Liver (tissue), 9 donors: ENCODE measurements around the gene LIPE. TPM values are rescaled to one million over a fixed set of nuclear protein-coding genes. Genes with fewer than 3 reads are reported as not detected.

ENCODE experiments used
- DNase-seq: peaks from one replicate; pipeline ENCODE4 v3.0.0-alpha.2; 2017; ENCODE audit warnings: low spot score
- H3K27ac ChIP-seq, 2 donors: one replicate each; pipeline ENCODE4 v1.7.0; 2013; ENCODE audit warnings: inconsistent platforms in 2 of 2, low read length in 2 of 2, control low read depth in 1 of 2, low read depth in 1 of 2, mild to moderate bottlenecking in 1 of 2
- H3K27me3 ChIP-seq, 4 donors: one replicate each; pipeline versions ENCODE4 v1.6.1 to v1.7.0; 2013; ENCODE audit warnings: low read length in 3 of 4, inconsistent platforms in 1 of 4, mild to moderate bottlenecking in 1 of 4, moderate library complexity in 1 of 4; ENCODE audit not compliant: control insufficient read depth in 4 of 4, insufficient read depth in 4 of 4
- H3K36me3 ChIP-seq, 4 donors: one replicate each; pipeline versions ENCODE4 v1.6.1 to v1.7.0; 2013; ENCODE audit warnings: low read length in 3 of 4, mild to moderate bottlenecking in 3 of 4, low read depth in 1 of 4, moderate library complexity in 1 of 4; ENCODE audit not compliant: control insufficient read depth in 4 of 4, insufficient read depth in 3 of 4
- H3K4me1 ChIP-seq, 4 donors: one replicate each; pipeline versions ENCODE4 v1.6.1 to v1.7.0; 2013; ENCODE audit warnings: low read length in 3 of 4, mild to moderate bottlenecking in 3 of 4, moderate library complexity in 1 of 4; ENCODE audit not compliant: control insufficient read depth in 4 of 4, insufficient read depth in 4 of 4
- H3K4me3 ChIP-seq, 3 donors: one replicate each; pipeline versions ENCODE4 v1.6.1 to v1.7.0; 2013; ENCODE audit warnings: low read length in 3 of 3, control low read depth in 1 of 3, low read depth in 1 of 3, mild to moderate bottlenecking in 1 of 3
- H3K9ac ChIP-seq, 2 donors: one replicate each; pipeline ENCODE4 v1.7.0; 2013; ENCODE audit warnings: low read length in 2 of 2, mild to moderate bottlenecking in 2 of 2, moderate library complexity in 2 of 2, control low read depth in 1 of 2, low read depth in 1 of 2
- H3K9me3 ChIP-seq, 4 donors: one replicate each; pipeline versions ENCODE4 v1.6.1 to v1.7.0; 2013; ENCODE audit warnings: low read length in 3 of 4; ENCODE audit not compliant: control insufficient read depth in 4 of 4
- ATF3 ChIP-seq: IDR thresholded peaks from 2 replicates; pipeline ENCODE4 v1.6.1; 2016; ENCODE audit warnings: antibody characterized with exemption
- CTCF ChIP-seq: fragments of 150-350 bp; IDR thresholded peaks from 2 replicates; pipeline ENCODE4 v1.5.1; 2017; ENCODE audit warnings: improper control_type of control experiment, low read depth, low read length; ENCODE audit not compliant: missing input control
- EGR1 ChIP-seq, 2 donors: IDR thresholded peaks; 2 replicates each; pipeline ENCODE4 v1.6.1; 2016 to 2018; ENCODE audit warnings: antibody characterized with exemption in 2 of 2, low read depth in 2 of 2
- GABPA ChIP-seq, 2 donors: IDR thresholded peaks in 1 of 2; conservative IDR thresholded peaks in 1 of 2; 2 replicates each; pipeline ENCODE4 v1.6.1; 2016; ENCODE audit warnings: antibody characterized with exemption in 2 of 2, mild to moderate bottlenecking in 1 of 2, moderate library complexity in 1 of 2
- HNF4A ChIP-seq, 2 donors: conservative IDR thresholded peaks; 2 replicates each; pipeline ENCODE4 v1.6.1; 2016; ENCODE audit warnings: antibody characterized with exemption in 2 of 2, mild to moderate bottlenecking in 2 of 2
- HNF4G ChIP-seq: IDR thresholded peaks from 2 replicates; pipeline ENCODE4 v1.6.1; 2016; ENCODE audit warnings: antibody characterized with exemption
- JUND ChIP-seq, 2 donors: IDR thresholded peaks; 2 replicates each; pipeline ENCODE4 v1.6.1; 2016; ENCODE audit warnings: antibody characterized with exemption in 2 of 2
- RXRA ChIP-seq, 2 donors: IDR thresholded peaks; 2 replicates each; pipeline ENCODE4 v1.6.1; 2017 to 2018; ENCODE audit warnings: antibody characterized with exemption in 2 of 2, mild to moderate bottlenecking in 1 of 2
- SP1 ChIP-seq: IDR thresholded peaks from 2 replicates; pipeline ENCODE4 v1.6.1; 2018; ENCODE audit warnings: antibody characterized with exemption, mild to moderate bottlenecking
- TAF1 ChIP-seq: conservative IDR thresholded peaks from 2 replicates; pipeline ENCODE4 v1.6.1; 2016; ENCODE audit warnings: antibody characterized with exemption, mild to moderate bottlenecking
- ZBTB33 ChIP-seq: IDR thresholded peaks from 2 replicates; pipeline ENCODE4 v1.6.1; 2016; ENCODE audit warnings: antibody characterized with exemption
- WGBS: extraction: QIAGEN DNeasy Blood & Tissue Kit; methylation state at CpG from one replicate; pipeline ENCODE4 v1.1.7; 2013; 5-methylcytosine and 5-hydroxymethylcytosine counted together
- polyA plus RNA-seq, 2 donors: library from polyadenylated mRNA; stranded (reverse) in 1 of 2; unstranded in 1 of 2; fragments of 200-250 nt in 1 of 2; fragments of >200 nt in 1 of 2; fragmentation: Nextera tagmentation in 1 of 2; extraction: Ambion mirVana in 1 of 2; gene quantifications; one replicate each; pipeline versions ENCODE4 v1.2.1 to v1.2.3, GENCODE V29; 2013 to 2015
- total RNA-seq, 2 donors: library from RNA; depleted of rRNA; stranded (reverse); fragments of >200 nt; gene quantifications; one replicate each; pipeline ENCODE4 v1.2.3, GENCODE V29; 2014
- TF ChIP-seq, protein P1 (sequence below): IDR thresholded peaks from 2 replicates; pipeline ENCODE4 v1.6.1; 2016; ENCODE audit warnings: antibody characterized with exemption, mild to moderate bottlenecking
- donor health status: healthy.
- donor health status: healthy.
- donor health status: healthy.
- donor health status: healthy.
- donor health status: healthy.

Gene LIPE
- total and polyA plus RNA-seq, 4 donors: 0.88 to 4.7 (median 1.5) TPM

DNA sequence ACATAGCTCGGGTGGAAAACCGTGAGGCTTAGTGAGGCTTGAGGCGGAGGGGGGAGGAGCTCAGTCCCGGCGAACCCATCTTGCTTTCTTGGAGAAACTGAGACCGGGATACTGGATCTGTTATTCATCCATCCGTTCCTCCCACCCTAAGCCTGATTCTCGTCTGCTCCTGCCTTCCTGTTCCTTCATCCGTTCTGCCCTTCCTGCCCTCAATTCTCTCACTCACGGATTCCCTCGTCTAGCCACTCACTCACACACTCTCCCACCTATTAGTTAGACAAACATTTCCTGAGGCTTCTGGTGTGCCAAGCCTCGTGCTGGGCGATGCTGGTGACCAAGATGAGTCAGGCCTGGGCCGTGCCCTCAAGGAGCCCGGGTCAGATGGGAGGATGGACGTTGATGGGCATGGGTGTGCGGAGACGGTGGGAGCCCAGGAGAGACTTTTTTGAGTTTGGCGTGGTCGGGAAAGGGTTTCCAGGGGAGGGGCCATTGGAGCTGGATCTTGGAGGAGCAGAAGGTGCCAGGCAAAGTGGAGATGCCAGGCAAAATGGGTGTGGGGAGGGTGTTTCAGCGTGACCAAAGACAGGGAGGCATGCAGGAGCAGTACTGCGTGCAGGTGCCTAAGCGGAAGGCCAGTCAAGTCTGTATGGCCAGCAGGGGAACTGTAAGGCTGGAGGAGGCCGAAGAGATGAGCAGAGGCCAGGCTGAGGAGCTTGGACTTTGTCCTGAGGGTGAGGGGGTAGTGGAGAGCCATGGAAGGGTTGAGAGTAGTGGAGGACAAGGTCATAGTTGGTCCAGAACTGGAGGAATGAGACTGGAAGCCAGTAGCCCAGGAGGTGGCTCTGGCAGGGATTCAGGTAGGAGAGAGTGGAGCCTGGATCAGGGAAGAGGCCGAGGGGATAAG, 29.7 kb downstream of the LIPE start:
- Histone ChIP-seq H3K9ac (peak overlapping the region in 1 of 2 donors; percentile 69), H3K4me3 (peak overlapping the region in 2 of 3 donors; percentile 38 to 66), H3K36me3 (no peaks in the 10 kb centered on the region), H3K9me3 (no peaks in the 10 kb centered on the region), H3K27ac (peak overlapping the region; percentile 40 to 46), H3K27me3 (no peaks in the 10 kb centered on the region), H3K4me1 (peaks cover 0 to 18% (median 6%) of the 10 kb centered on the region in 4 donors)
- 32% methylated on average over 25 of the region's 25 CpGs for WGBS
- DNase-seq: no peak
- TF ChIP-seq HNF4A (conservative IDR thresholded peaks at IDR 0.05) (peak in 1 of 2 donors; percentile 13), GABPA (IDR thresholded peaks at IDR 0.05 in 1 of 2, conservative IDR thresholded peaks at IDR 0.05 in 1 of 2) (no peak)

DNA sequence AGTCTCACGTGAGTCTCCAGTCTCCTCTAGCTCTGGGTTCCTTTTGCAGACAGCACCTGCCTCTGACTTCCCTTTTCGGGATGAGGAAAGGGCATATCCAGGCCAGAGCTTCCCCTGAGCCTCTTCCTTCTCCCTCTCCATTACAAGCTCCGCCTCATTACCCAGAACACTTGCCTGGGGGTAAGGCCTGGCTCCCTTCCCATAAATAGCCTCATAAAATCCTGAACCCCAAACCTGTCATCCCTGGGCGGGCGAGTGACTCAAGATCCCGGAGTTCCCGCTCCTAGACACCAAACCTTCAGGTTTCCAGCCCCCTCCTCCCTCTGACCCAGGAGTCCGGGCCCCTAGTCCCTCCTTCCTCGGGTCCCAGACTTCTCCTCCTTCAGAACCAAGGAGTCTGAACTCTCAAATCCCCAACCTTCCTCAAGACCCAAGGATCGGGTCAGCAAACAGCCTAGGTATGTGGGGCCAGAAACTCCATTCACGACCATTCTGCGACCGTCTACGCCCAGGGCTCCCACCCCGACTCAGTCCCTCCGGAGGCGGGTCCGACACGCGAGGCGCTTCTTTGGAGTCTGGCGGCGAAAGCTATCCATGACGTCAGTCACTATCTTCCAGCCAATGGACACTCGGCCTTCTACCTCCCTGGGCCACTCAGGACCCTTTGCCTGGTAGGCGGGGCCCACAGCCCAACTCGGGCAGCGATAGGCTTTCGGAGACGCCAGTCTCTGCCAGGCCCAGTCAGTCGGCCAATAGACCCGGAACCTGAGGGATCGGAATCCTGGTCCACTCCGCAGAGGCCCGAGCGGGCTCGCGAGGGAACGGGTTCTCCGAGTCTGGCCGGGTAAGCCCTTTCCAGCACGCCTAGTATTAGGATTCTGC, 30.6 kb downstream of the LIPE start:
- Histone ChIP-seq H3K27ac (peak overlapping the region; percentile 62 to 67), H3K4me1 (peaks cover 0 to 12% (median 5%) of the 10 kb centered on the region in 4 donors), H3K9ac (peak overlapping the region; percentile 26 to 69), H3K27me3 (no peaks in the 10 kb centered on the region), H3K4me3 (peak overlapping the region; percentile 15 to 66 (median 38)), H3K36me3 (no peaks in the 10 kb centered on the region), H3K9me3 (no peaks in the 10 kb centered on the region)
- TF ChIP-seq HNF4A (conservative IDR thresholded peaks at IDR 0.05) (no peak), HNF4G (no peak), TAF1 (no peak), RXRA (IDR thresholded peaks at IDR 0.05) (peak in 1 of 2 donors; percentile 5), CTCF (no peak), ATF3 (no peak), SP1 (peak; percentile 91), ZBTB33 (no peak), EGR1 (IDR thresholded peaks at IDR 0.05; ENCODE audit: low read depth in 2 of 2) (no peak), JUND (IDR thresholded peaks at IDR 0.05) (peak in 1 of 2 donors; percentile 56)
- TF ChIP-seq, protein P1, sequence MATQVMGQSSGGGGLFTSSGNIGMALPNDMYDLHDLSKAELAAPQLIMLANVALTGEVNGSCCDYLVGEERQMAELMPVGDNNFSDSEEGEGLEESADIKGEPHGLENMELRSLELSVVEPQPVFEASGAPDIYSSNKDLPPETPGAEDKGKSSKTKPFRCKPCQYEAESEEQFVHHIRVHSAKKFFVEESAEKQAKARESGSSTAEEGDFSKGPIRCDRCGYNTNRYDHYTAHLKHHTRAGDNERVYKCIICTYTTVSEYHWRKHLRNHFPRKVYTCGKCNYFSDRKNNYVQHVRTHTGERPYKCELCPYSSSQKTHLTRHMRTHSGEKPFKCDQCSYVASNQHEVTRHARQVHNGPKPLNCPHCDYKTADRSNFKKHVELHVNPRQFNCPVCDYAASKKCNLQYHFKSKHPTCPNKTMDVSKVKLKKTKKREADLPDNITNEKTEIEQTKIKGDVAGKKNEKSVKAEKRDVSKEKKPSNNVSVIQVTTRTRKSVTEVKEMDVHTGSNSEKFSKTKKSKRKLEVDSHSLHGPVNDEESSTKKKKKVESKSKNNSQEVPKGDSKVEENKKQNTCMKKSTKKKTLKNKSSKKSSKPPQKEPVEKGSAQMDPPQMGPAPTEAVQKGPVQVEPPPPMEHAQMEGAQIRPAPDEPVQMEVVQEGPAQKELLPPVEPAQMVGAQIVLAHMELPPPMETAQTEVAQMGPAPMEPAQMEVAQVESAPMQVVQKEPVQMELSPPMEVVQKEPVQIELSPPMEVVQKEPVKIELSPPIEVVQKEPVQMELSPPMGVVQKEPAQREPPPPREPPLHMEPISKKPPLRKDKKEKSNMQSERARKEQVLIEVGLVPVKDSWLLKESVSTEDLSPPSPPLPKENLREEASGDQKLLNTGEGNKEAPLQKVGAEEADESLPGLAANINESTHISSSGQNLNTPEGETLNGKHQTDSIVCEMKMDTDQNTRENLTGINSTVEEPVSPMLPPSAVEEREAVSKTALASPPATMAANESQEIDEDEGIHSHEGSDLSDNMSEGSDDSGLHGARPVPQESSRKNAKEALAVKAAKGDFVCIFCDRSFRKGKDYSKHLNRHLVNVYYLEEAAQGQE: no peak
- 20% methylated on average over 42 of the region's 42 CpGs for WGBS
- DNase-seq: peak; percentile 99
